ENCODE measurements around the gene UBXN6.

The UBXN6 gene

GRCh38 chr19:4443188-4443587, 14.4 kb downstream of the UBXN6 start:
- H3K4me1 ChIP-seq (ENCODE audit: insufficient read depth, low read length), result no peaks in the 10 kb centered on the region
- H3K27me3 ChIP-seq (ENCODE audit: control insufficient read depth in 1 of 2, insufficient read depth in 2 of 2, low read length in 2 of 2), result no peaks in the 10 kb centered on the region
- no peak overlapping the region for H3K4me3 ChIP-seq (ENCODE audit: low read depth in 1 of 2, low read length in 2 of 2)
- no peaks in the 10 kb centered on the region for H3K9me3 ChIP-seq (ENCODE audit: low read length)
- H3K36me3 ChIP-seq (ENCODE audit: insufficient read depth, low read length), result peaks cover 30% of the 10 kb centered on the region
- no peak overlapping the region for H3K27ac ChIP-seq (ENCODE audit: low read depth, low read length)
- H3K9ac ChIP-seq (ENCODE audit: low read length), result no peak overlapping the region

GRCh38 chr19:4442819-4443146, 14.8 kb downstream of the UBXN6 start:
- H3K36me3 ChIP-seq (ENCODE audit: insufficient read depth, low read length), result peaks cover 26% of the 10 kb centered on the region
- no peak overlapping the region for H3K9ac ChIP-seq (ENCODE audit: low read length)
- H3K4me1 ChIP-seq (ENCODE audit: insufficient read depth, low read length), result no peaks in the 10 kb centered on the region
- H3K27me3 ChIP-seq (ENCODE audit: control insufficient read depth in 1 of 2, insufficient read depth in 2 of 2, low read length in 2 of 2), result no peaks in the 10 kb centered on the region
- H3K4me3 ChIP-seq (ENCODE audit: low read depth in 1 of 2, low read length in 2 of 2), result no peak overlapping the region
- no peaks in the 10 kb centered on the region for H3K9me3 ChIP-seq (ENCODE audit: low read length)
- H3K27ac ChIP-seq (ENCODE audit: low read depth, low read length), result no peak overlapping the region

GRCh38 chr19:4441994-4442818, 15.4 kb downstream of the UBXN6 start:
- no peaks in the 10 kb centered on the region for H3K9me3 ChIP-seq (ENCODE audit: low read length)
- no peaks in the 10 kb centered on the region for H3K4me1 ChIP-seq (ENCODE audit: insufficient read depth, low read length)
- H3K27me3 ChIP-seq (ENCODE audit: control insufficient read depth in 1 of 2, insufficient read depth in 2 of 2, low read length in 2 of 2), result no peaks in the 10 kb centered on the region
- no peak overlapping the region for H3K27ac ChIP-seq (ENCODE audit: low read depth, low read length)
- H3K36me3 ChIP-seq (ENCODE audit: insufficient read depth, low read length), result peaks cover 20% of the 10 kb centered on the region
- H3K4me3 ChIP-seq (ENCODE audit: low read depth in 1 of 2, low read length in 2 of 2), result no peak overlapping the region
- no peak overlapping the region for H3K9ac ChIP-seq (ENCODE audit: low read length)

GRCh38 chr19:4439243-4439642, 18.4 kb downstream of the UBXN6 start:
- H3K4me3 ChIP-seq (ENCODE audit: low read depth in 1 of 2, low read length in 2 of 2), result no peak overlapping the region
- H3K36me3 ChIP-seq (ENCODE audit: insufficient read depth, low read length), result no peaks in the 10 kb centered on the region
- no peaks in the 10 kb centered on the region for H3K9me3 ChIP-seq (ENCODE audit: low read length)
- no peak overlapping the region for H3K27ac ChIP-seq (ENCODE audit: low read depth, low read length)
- H3K27me3 ChIP-seq (ENCODE audit: control insufficient read depth in 1 of 2, insufficient read depth in 2 of 2, low read length in 2 of 2), result no peaks in the 10 kb centered on the region
- no peak overlapping the region for H3K9ac ChIP-seq (ENCODE audit: low read length)
- H3K4me1 ChIP-seq (ENCODE audit: insufficient read depth, low read length), result no peaks in the 10 kb centered on the region

GRCh38 chr19:4437103-4437502, 20.5 kb downstream of the UBXN6 start:
- Histone ChIP-seq H3K4me1 (ENCODE audit: insufficient read depth, low read length) (no peaks in the 10 kb centered on the region), H3K9me3 (ENCODE audit: low read length) (no peaks in the 10 kb centered on the region), H3K9ac (ENCODE audit: low read length) (no peak overlapping the region), H3K4me3 (ENCODE audit: low read depth in 1 of 2, low read length in 2 of 2) (no peak overlapping the region), H3K27ac (ENCODE audit: low read depth, low read length) (no peak overlapping the region), H3K27me3 (ENCODE audit: control insufficient read depth in 1 of 2, insufficient read depth in 2 of 2, low read length in 2 of 2) (no peaks in the 10 kb centered on the region), H3K36me3 (ENCODE audit: insufficient read depth, low read length) (no peaks in the 10 kb centered on the region)

- Histone ChIP-seq H3K27me3 (ENCODE audit: control insufficient read depth in 1 of 2, insufficient read depth in 2 of 2, low read length in 2 of 2) (no peaks in the 10 kb centered on the region), H3K4me3 (ENCODE audit: low read depth in 1 of 2, low read length in 2 of 2) (no peak overlapping the region), H3K9me3 (ENCODE audit: low read length) (no peaks in the 10 kb centered on the region), H3K27ac (ENCODE audit: low read depth, low read length) (no peak overlapping the region), H3K9ac (ENCODE audit: low read length) (no peak overlapping the region), H3K4me1 (ENCODE audit: insufficient read depth, low read length) (no peaks in the 10 kb centered on the region), H3K36me3 (ENCODE audit: insufficient read depth, low read length) (no peaks in the 10 kb centered on the region)
These were observed 21.4 kb downstream of the UBXN6 start for GRCh38 chr19:4436231-4436630.

GRCh38 chr19:4434391-4434790, 23.2 kb downstream of the UBXN6 start:
- no peaks in the 10 kb centered on the region for H3K27me3 ChIP-seq (ENCODE audit: control insufficient read depth in 1 of 2, insufficient read depth in 2 of 2, low read length in 2 of 2)
- no peaks in the 10 kb centered on the region for H3K36me3 ChIP-seq (ENCODE audit: insufficient read depth, low read length)
- no peak overlapping the region for H3K4me3 ChIP-seq (ENCODE audit: low read depth in 1 of 2, low read length in 2 of 2)
- H3K9me3 ChIP-seq (ENCODE audit: low read length), result no peaks in the 10 kb centered on the region
- no peak overlapping the region for H3K9ac ChIP-seq (ENCODE audit: low read length)
- no peak overlapping the region for H3K27ac ChIP-seq (ENCODE audit: low read depth, low read length)
- no peaks in the 10 kb centered on the region for H3K4me1 ChIP-seq (ENCODE audit: insufficient read depth, low read length)

- Histone ChIP-seq H3K9me3 (ENCODE audit: low read length) (no peaks in the 10 kb centered on the region), H3K27me3 (ENCODE audit: control insufficient read depth in 1 of 2, insufficient read depth in 2 of 2, low read length in 2 of 2) (no peaks in the 10 kb centered on the region), H3K27ac (ENCODE audit: low read depth, low read length) (no peak overlapping the region), H3K4me3 (ENCODE audit: low read depth in 1 of 2, low read length in 2 of 2) (no peak overlapping the region), H3K4me1 (ENCODE audit: insufficient read depth, low read length) (no peaks in the 10 kb centered on the region), H3K9ac (ENCODE audit: low read length) (no peak overlapping the region), H3K36me3 (ENCODE audit: insufficient read depth, low read length) (no peaks in the 10 kb centered on the region)
These were observed 24.6 kb downstream of the UBXN6 start for GRCh38 chr19:4432918-4433506.

GRCh38 chr19:4431808-4432674, 25.6 kb downstream of the UBXN6 start:
- Histone ChIP-seq H3K4me3 (ENCODE audit: low read depth in 1 of 2, low read length in 2 of 2) (no peak overlapping the region), H3K4me1 (ENCODE audit: insufficient read depth, low read length) (no peaks in the 10 kb centered on the region), H3K27ac (ENCODE audit: low read depth, low read length) (no peak overlapping the region), H3K9ac (ENCODE audit: low read length) (no peak overlapping the region), H3K36me3 (ENCODE audit: insufficient read depth, low read length) (no peaks in the 10 kb centered on the region), H3K9me3 (ENCODE audit: low read length) (no peaks in the 10 kb centered on the region), H3K27me3 (ENCODE audit: control insufficient read depth in 1 of 2, insufficient read depth in 2 of 2, low read length in 2 of 2) (no peaks in the 10 kb centered on the region)

- no peaks in the 10 kb centered on the region for H3K27me3 ChIP-seq (ENCODE audit: control insufficient read depth in 1 of 2, insufficient read depth in 2 of 2, low read length in 2 of 2)
- H3K36me3 ChIP-seq (ENCODE audit: insufficient read depth, low read length), result no peaks in the 10 kb centered on the region
- H3K4me1 ChIP-seq (ENCODE audit: insufficient read depth, low read length), result no peaks in the 10 kb centered on the region
- H3K4me3 ChIP-seq (ENCODE audit: low read depth in 1 of 2, low read length in 2 of 2), result no peak overlapping the region
- no peaks in the 10 kb centered on the region for H3K9me3 ChIP-seq (ENCODE audit: low read length)
- no peak overlapping the region for H3K27ac ChIP-seq (ENCODE audit: low read depth, low read length)
- H3K9ac ChIP-seq (ENCODE audit: low read length), result no peak overlapping the region
These were observed 26.3 kb downstream of the UBXN6 start for GRCh38 chr19:4431296-4431695.

GRCh38 chr19:4430760-4431159, 26.8 kb downstream of the UBXN6 start:
- H3K9me3 ChIP-seq (ENCODE audit: low read length), result no peaks in the 10 kb centered on the region
- no peak overlapping the region for H3K9ac ChIP-seq (ENCODE audit: low read length)
- H3K4me3 ChIP-seq (ENCODE audit: low read depth in 1 of 2, low read length in 2 of 2), result no peak overlapping the region
- no peaks in the 10 kb centered on the region for H3K4me1 ChIP-seq (ENCODE audit: insufficient read depth, low read length)
- no peak overlapping the region for H3K27ac ChIP-seq (ENCODE audit: low read depth, low read length)
- H3K36me3 ChIP-seq (ENCODE audit: insufficient read depth, low read length), result no peaks in the 10 kb centered on the region
- no peaks in the 10 kb centered on the region for H3K27me3 ChIP-seq (ENCODE audit: control insufficient read depth in 1 of 2, insufficient read depth in 2 of 2, low read length in 2 of 2)
